ENCODE measurements around the gene CAMK1. TPM values are rescaled to one million over a fixed set of nuclear protein-coding genes. Genes with fewer than 3 reads are reported as not detected.

CAMK1 gene
- 10 to 100 TPM in 1 of 8 experiments, 1 to 10 TPM in 7; 1.2 to 19.0 (median 5.1) TPM for total RNA-seq

- in situ Hi-C loops (cut with MboI; ENCODE audit: low pct_unique_long_range_greater_than_20kb in 2 of 9, low sequenced_read_pairs in 9 of 9, unreplicated experiment in 9 of 9), result no loop called here
- H3K4me1 ChIP-seq (replicated peaks in 1 of 2), result peaks cover 10 to 12% of the 10 kb centered on the region in 2 donors
- H3K27ac ChIP-seq, result no peak within 1 kb of the TSS
- ATAC-seq (replicated peaks in 6 of 8), result peak; percentile 90 to 97 (median 93)
- 0 to 80% (median 16%) methylated on average over 2 to 15 of the region's 49 CpGs; no CpG with 5 or more reads in 5 of the 10 experiments for WGBS, 10 experiments
- H3K4me3 ChIP-seq, result peak within 1 kb of the TSS; percentile 27 to 43 (median 33)
Measured at GRCh38 chr3:9769426-9770275, at the start of gene CAMK1. Gene CAMK1, minus strand, starts transcription at chr3:9769947. Its CDS starts 2,198 bp downstream, at chr3:9767749.

GRCh38 chr3:9818666-9819335 lies 49.1 kb upstream of the CAMK1 start:
- Histone ChIP-seq H3K4me3 (no peak overlapping the region), H3K4me1 (replicated peaks in 1 of 2) (no peaks in the 10 kb centered on the region), H3K27ac (no peak overlapping the region)
- ATAC-seq (replicated peaks in 6 of 8), result no peak
- in situ Hi-C loops (cut with MboI; ENCODE audit: low pct_unique_long_range_greater_than_20kb in 2 of 9, low sequenced_read_pairs in 9 of 9, unreplicated experiment in 9 of 9), result no loop called here
- 86 to 100% (median 98%) methylated on average over 1 to 6 of the region's 7 CpGs; no CpG with 5 or more reads in 4 of the 10 experiments for WGBS, 10 experiments

- in situ Hi-C loops (cut with MboI; ENCODE audit: low pct_unique_long_range_greater_than_20kb in 2 of 9, low sequenced_read_pairs in 9 of 9, unreplicated experiment in 9 of 9), result no loop called here
- no peak overlapping the region for H3K27ac ChIP-seq
- ATAC-seq (replicated peaks in 6 of 8), result no peak
- WGBS, 10 experiments, result 95 to 100% (median 100%) methylated on average over 1 to 5 of the region's 6 CpGs; no CpG with 5 or more reads in 4 of the 10 experiments
- no peak overlapping the region for H3K4me3 ChIP-seq
- no peaks in the 10 kb centered on the region for H3K4me1 ChIP-seq (replicated peaks in 1 of 2)
Measured at GRCh38 chr3:9817436-9817835, 47.7 kb upstream of the CAMK1 start.

GRCh38 chr3:9815986-9816385 lies 46.2 kb upstream of the CAMK1 start:
- peak in 1 of 8 experiments; percentile 21 for ATAC-seq (replicated peaks in 6 of 8)
- Histone ChIP-seq H3K27ac (no peak overlapping the region), H3K4me1 (replicated peaks in 1 of 2) (no peaks in the 10 kb centered on the region), H3K4me3 (no peak overlapping the region)
- in situ Hi-C loops (cut with MboI; ENCODE audit: low pct_unique_long_range_greater_than_20kb in 2 of 9, low sequenced_read_pairs in 9 of 9, unreplicated experiment in 9 of 9), result no loop called here
- 80 to 100% (median 90%) methylated on average over 1 to 6 of the region's 9 CpGs; no CpG with 5 or more reads in 2 of the 10 experiments for WGBS, 10 experiments

GRCh38 chr3:9812870-9813483 lies 43.2 kb upstream of the CAMK1 start:
- Histone ChIP-seq H3K4me1 (replicated peaks in 1 of 2) (peaks cover 13 to 17% of the 10 kb centered on the region in 2 donors), H3K4me3 (no peak overlapping the region), H3K27ac (no peak overlapping the region)
- ATAC-seq (replicated peaks in 6 of 8), result no peak
- in situ Hi-C loops (cut with MboI; ENCODE audit: low pct_unique_long_range_greater_than_20kb in 2 of 9, low sequenced_read_pairs in 9 of 9, unreplicated experiment in 9 of 9), result no loop called here
- 90 to 100% (median 94%) methylated on average over 3 to 6 of the region's 9 CpGs; no CpG with 5 or more reads in 2 of the 10 experiments for WGBS, 10 experiments

GRCh38 chr3:9810846-9811245 lies 41.1 kb upstream of the CAMK1 start:
- peak in 1 of 8 experiments; percentile 1 for ATAC-seq (replicated peaks in 6 of 8)
- H3K4me1 ChIP-seq (replicated peaks in 1 of 2), result peaks cover 13 to 17% of the 10 kb centered on the region in 2 donors
- 0 to 95% (median 81%) methylated on average over 1 to 7 of the region's 10 CpGs; no CpG with 5 or more reads in 3 of the 10 experiments for WGBS, 10 experiments
- H3K4me3 ChIP-seq, result no peak overlapping the region
- no peak overlapping the region for H3K27ac ChIP-seq
- in situ Hi-C loops (cut with MboI; ENCODE audit: low pct_unique_long_range_greater_than_20kb in 2 of 9, low sequenced_read_pairs in 9 of 9, unreplicated experiment in 9 of 9), result no loop called here

- Histone ChIP-seq H3K4me1 (replicated peaks in 1 of 2) (peaks cover 13 to 17% of the 10 kb centered on the region in 2 donors), H3K4me3 (peak overlapping the region; percentile 27 to 42 (median 29)), H3K27ac (peak overlapping the region in 1 of 2 donors; percentile 45)
- peak in 2 of 8 experiments; percentile 7 to 13 for ATAC-seq (replicated peaks in 6 of 8)
- WGBS, 10 experiments, result 0 to 80% (median 29%) methylated on average over 1 to 6 of the region's 18 CpGs; no CpG with 5 or more reads in 5 of the 10 experiments
- in situ Hi-C loops (cut with MboI; ENCODE audit: low pct_unique_long_range_greater_than_20kb in 2 of 9, low sequenced_read_pairs in 9 of 9, unreplicated experiment in 9 of 9), result no loop called here
Measured at GRCh38 chr3:9810433-9810770, 40.7 kb upstream of the CAMK1 start.

GRCh38 chr3:9809615-9810432 lies 40.1 kb upstream of the CAMK1 start, which contains the start of gene TTLL3:
Gene TTLL3, plus strand, starts transcription at chr3:9810262. Its CDS starts 400 bp downstream, at chr3:9810662.
- WGBS, 10 experiments, result 10 to 71% (median 27%) methylated on average over 1 to 10 of the region's 76 CpGs; no CpG with 5 or more reads in 2 of the 10 experiments
- Histone ChIP-seq H3K4me3 (peak within 1 kb of the TSS; percentile 27 to 42 (median 29)), H3K27ac (peak within 1 kb of the TSS; percentile 42 to 45), H3K4me1 (replicated peaks in 1 of 2) (peaks cover 13 to 17% of the 10 kb centered on the region in 2 donors)
- in situ Hi-C loops (cut with MboI; ENCODE audit: low pct_unique_long_range_greater_than_20kb in 2 of 9, low sequenced_read_pairs in 9 of 9, unreplicated experiment in 9 of 9), result no loop called here
- ATAC-seq (replicated peaks in 6 of 8), result peak; percentile 67 to 89 (median 84)

GRCh38 chr3:9809239-9809614 lies 39.5 kb upstream of the CAMK1 start:
- Histone ChIP-seq H3K27ac (peak overlapping the region; percentile 42 to 45), H3K4me1 (replicated peaks in 1 of 2) (peaks cover 13 to 17% of the 10 kb centered on the region in 2 donors), H3K4me3 (no peak overlapping the region)
- in situ Hi-C loops (cut with MboI; ENCODE audit: low pct_unique_long_range_greater_than_20kb in 2 of 9, low sequenced_read_pairs in 9 of 9, unreplicated experiment in 9 of 9), result no loop called here
- peak in 1 of 8 experiments; percentile 2 for ATAC-seq (replicated peaks in 6 of 8)
- 83 to 100% (median 96%) methylated on average over 1 to 4 of the region's 4 CpGs; no CpG with 5 or more reads in 2 of the 10 experiments for WGBS, 10 experiments

- no peak overlapping the region for H3K27ac ChIP-seq
- ATAC-seq (replicated peaks in 6 of 8), result peak in 2 of 8 experiments; percentile 4 to 8
- no peak overlapping the region for H3K4me3 ChIP-seq
- H3K4me1 ChIP-seq (replicated peaks in 1 of 2), result peaks cover 13 to 17% of the 10 kb centered on the region in 2 donors
- 33 to 92% (median 78%) methylated on average over 1 to 4 of the region's 7 CpGs; no CpG with 5 or more reads in 5 of the 10 experiments for WGBS, 10 experiments
- in situ Hi-C loops (cut with MboI; ENCODE audit: low pct_unique_long_range_greater_than_20kb in 2 of 9, low sequenced_read_pairs in 9 of 9, unreplicated experiment in 9 of 9), result no loop called here
Measured at GRCh38 chr3:9808345-9809037, 38.7 kb upstream of the CAMK1 start.

- in situ Hi-C loops (cut with MboI; ENCODE audit: low pct_unique_long_range_greater_than_20kb in 2 of 9, low sequenced_read_pairs in 9 of 9, unreplicated experiment in 9 of 9), result no loop called here
- no peak overlapping the region for H3K27ac ChIP-seq
- no peak for ATAC-seq (replicated peaks in 6 of 8)
- peaks cover 13 to 17% of the 10 kb centered on the region in 2 donors for H3K4me1 ChIP-seq (replicated peaks in 1 of 2)
- WGBS, 10 experiments, result 80 to 100% (median 100%) methylated on average over 1 to 2 of the region's 2 CpGs; no CpG with 5 or more reads in 7 of the 10 experiments
- H3K4me3 ChIP-seq, result no peak overlapping the region
Measured at GRCh38 chr3:9807981-9808344, 38.2 kb upstream of the CAMK1 start.
